ENCODE measurements around the gene COA1.

The COA1 gene

DNA sequence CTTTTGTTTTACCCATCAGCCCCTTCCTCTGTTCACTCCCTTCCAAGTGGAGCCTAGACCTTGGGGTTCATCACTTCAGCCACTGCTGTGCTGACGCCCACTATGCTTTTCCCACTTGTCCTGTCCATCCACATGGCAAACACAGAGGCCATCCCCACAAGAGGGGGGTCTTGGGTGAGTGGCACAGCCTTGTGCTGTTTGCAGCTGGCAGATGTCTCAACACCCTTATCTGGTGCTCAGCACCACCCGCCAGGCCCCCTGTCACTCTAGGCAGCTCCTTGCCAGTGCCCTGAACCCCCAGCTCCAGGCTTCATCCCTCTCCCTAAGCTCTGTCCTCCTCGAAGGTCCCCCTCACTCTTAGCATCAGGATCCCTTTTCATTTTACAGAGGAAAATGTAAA lies 42.2 kb upstream of the COA1 start:
- Histone ChIP-seq H3K9me3 (ENCODE audit: control insufficient read depth, insufficient read depth, low read length) (no peaks in the 10 kb centered on the region), H3K9me2 (replicated peaks; ENCODE audit: control insufficient read depth, low read length) (no peaks in the 10 kb centered on the region), H4K20me1 (ENCODE audit: control insufficient read depth, insufficient read depth, low read depth, low read length) (no peaks in the 10 kb centered on the region), H3K27ac (ENCODE audit: low read depth, low read length) (no peak overlapping the region), H3K36me3 (ENCODE audit: control insufficient read depth, low read length) (no peaks in the 10 kb centered on the region), H3K4me2 (ENCODE audit: low read length) (no peak overlapping the region), H3K4me1 (ENCODE audit: control insufficient read depth, low read length) (no peaks in the 10 kb centered on the region), H3K79me2 (ENCODE audit: control insufficient read depth, low read length) (no peaks in the 10 kb centered on the region), H3K27me3 (ENCODE audit: control insufficient read depth, low read length) (peaks cover 2% of the 10 kb centered on the region), H3K4me3 (ENCODE audit: low read length) (no peak overlapping the region), H3F3A (ENCODE audit: control insufficient read depth, insufficient read depth) (no peaks in the 10 kb centered on the region)
- no peak for TF ChIP-seq CTCF (IDR thresholded peaks at IDR 0.05; ENCODE audit: low read depth, low read length, poor library complexity, severe bottlenecking)
- TF ChIP-seq EZH2phosphoT487 (IDR thresholded peaks at IDR 0.05; ENCODE audit: borderline replicate concordance, low read length): no peak

GRCh38 chr7:43771128-43771527 lies 41.8 kb upstream of the COA1 start:
- no peak for TF ChIP-seq CTCF (IDR thresholded peaks at IDR 0.05; ENCODE audit: low read depth, low read length, poor library complexity, severe bottlenecking)
- no peak for TF ChIP-seq EZH2phosphoT487 (IDR thresholded peaks at IDR 0.05; ENCODE audit: borderline replicate concordance, low read length)
- no peak overlapping the region for H3K27ac ChIP-seq (ENCODE audit: low read depth, low read length)
- H3K27me3 ChIP-seq (ENCODE audit: control insufficient read depth, low read length): peaks cover 2% of the 10 kb centered on the region
- H3K4me2 ChIP-seq (ENCODE audit: low read length): no peak overlapping the region
- H3K79me2 ChIP-seq (ENCODE audit: control insufficient read depth, low read length): no peaks in the 10 kb centered on the region
- H3K36me3 ChIP-seq (ENCODE audit: control insufficient read depth, low read length): no peaks in the 10 kb centered on the region
- no peaks in the 10 kb centered on the region for H3K9me3 ChIP-seq (ENCODE audit: control insufficient read depth, insufficient read depth, low read length)
- no peaks in the 10 kb centered on the region for H4K20me1 ChIP-seq (ENCODE audit: control insufficient read depth, insufficient read depth, low read depth, low read length)
- no peaks in the 10 kb centered on the region for H3K9me2 ChIP-seq (replicated peaks; ENCODE audit: control insufficient read depth, low read length)
- no peak overlapping the region for H3K4me3 ChIP-seq (ENCODE audit: low read length)
- H3K4me1 ChIP-seq (ENCODE audit: control insufficient read depth, low read length): no peaks in the 10 kb centered on the region
- no peaks in the 10 kb centered on the region for H3F3A ChIP-seq (ENCODE audit: control insufficient read depth, insufficient read depth)

DNA sequence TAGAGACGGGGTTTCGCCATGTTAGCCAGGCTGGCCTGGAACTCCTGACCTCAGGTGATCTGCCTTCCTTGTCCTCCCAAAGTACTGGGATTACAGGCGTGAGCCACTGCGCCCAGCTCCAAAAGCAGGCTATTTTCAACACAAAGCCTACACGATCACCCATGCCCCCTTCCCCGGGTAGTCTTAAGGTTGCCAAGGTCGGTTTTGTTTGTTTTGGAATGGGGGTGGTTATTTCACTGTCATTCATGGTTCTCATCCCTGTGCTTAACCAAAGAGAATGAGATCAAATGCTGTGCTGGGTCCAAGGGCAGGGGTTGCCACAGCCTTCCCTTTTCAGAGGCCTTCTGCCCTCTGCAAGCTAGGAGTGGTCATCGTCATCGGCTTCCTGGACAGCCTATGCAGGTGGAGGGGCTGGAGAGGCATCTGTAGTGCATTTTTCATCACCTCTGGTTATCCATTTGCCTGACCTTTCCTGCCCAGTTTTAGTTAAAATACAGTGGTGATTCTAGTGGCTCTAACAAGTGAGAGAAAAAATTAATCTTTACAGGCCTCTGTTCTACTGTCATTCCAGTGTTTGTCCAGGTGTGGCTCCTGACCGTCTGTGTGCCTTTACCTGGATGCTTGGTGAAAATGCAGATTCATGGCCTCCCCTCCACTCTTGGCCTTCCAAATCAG lies 40.6 kb upstream of the COA1 start:
- Histone ChIP-seq H3K27me3 (ENCODE audit: control insufficient read depth, low read length) (peaks cover 4% of the 10 kb centered on the region), H3K79me2 (ENCODE audit: control insufficient read depth, low read length) (no peaks in the 10 kb centered on the region), H3K27ac (ENCODE audit: low read depth, low read length) (no peak overlapping the region), H3K36me3 (ENCODE audit: control insufficient read depth, low read length) (no peaks in the 10 kb centered on the region), H3K9me3 (ENCODE audit: control insufficient read depth, insufficient read depth, low read length) (no peaks in the 10 kb centered on the region), H4K20me1 (ENCODE audit: control insufficient read depth, insufficient read depth, low read depth, low read length) (no peaks in the 10 kb centered on the region), H3K4me3 (ENCODE audit: low read length) (no peak overlapping the region), H3K9me2 (replicated peaks; ENCODE audit: control insufficient read depth, low read length) (no peaks in the 10 kb centered on the region), H3K4me1 (ENCODE audit: control insufficient read depth, low read length) (no peaks in the 10 kb centered on the region), H3F3A (ENCODE audit: control insufficient read depth, insufficient read depth) (no peaks in the 10 kb centered on the region), H3K4me2 (ENCODE audit: low read length) (no peak overlapping the region)
- no peak for TF ChIP-seq CTCF (IDR thresholded peaks at IDR 0.05; ENCODE audit: low read depth, low read length, poor library complexity, severe bottlenecking)
- no peak for TF ChIP-seq EZH2phosphoT487 (IDR thresholded peaks at IDR 0.05; ENCODE audit: borderline replicate concordance, low read length)
